Stimulated activated CD4-positive, alpha-beta T cell treated with anti-CD3 and anti-CD28 coated beads, Interleukin-4, amount 100 ng/mL, for 48 hours (primary cell): Measurements from ENCODE around the gene SLC43A2.
"Not testable (repeated sequence)": the region's sequence is repeated elsewhere in the genome, so short reads cannot be mapped to it uniquely, and the experiment has no call there.

ENCODE experiments used
- DNase-seq, 2 donors: peaks; one replicate each; pipeline ENCODE4 v3.0.0-alpha.2; 2020; ENCODE audit warnings: low read depth in 2 of 2

The SLC43A2 gene

DNA sequence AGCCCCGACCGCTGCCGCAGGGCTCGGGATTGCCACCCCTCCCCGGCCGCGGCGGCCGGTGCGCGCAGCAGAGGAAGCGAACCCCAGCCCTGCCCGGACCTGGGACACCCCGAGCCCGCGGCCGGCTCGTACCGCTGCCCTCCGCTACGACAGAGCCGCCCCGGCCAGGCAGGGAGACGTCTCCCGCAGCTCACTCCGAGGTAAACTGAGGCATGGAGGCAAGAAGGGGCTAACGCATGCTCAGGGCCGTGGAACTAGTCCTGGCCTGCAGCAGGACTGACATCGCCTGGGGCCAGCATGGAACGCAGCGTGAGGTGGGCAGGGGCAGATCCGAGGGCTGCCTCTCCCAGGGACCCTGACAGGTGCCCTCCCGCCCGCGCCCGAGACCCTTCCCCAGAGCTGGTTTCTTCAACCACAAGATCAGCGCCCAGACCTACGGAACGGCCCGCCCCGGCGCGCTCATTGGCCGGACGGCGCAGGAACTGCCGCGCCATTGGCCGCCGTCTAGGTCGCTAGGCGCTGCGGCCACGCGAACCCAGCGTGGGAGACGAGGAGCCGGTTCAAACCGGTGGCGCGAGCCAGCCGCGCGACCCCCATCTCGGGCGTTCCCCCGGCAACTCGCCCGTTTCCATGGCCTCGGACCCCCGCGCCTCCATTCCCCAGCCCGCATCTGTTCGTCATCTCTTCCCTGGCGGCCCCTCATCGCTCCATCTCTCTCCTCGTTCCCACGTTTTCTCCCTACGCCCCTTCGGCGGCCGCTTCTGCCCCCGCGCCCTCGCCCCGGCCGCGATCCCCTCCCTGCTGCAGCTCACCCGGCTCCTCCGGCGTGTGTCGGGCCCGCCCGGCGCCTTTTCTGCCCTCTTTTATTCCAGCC, at the start of gene SLC43A2:
Gene SLC43A2 (minus strand): TSS at position 853 of the 874 bp plus-strand sequence. CDS start 960 bp downstream, outside the sequence.
- peak; percentile 69 to 73 for DNase-seq

DNA sequence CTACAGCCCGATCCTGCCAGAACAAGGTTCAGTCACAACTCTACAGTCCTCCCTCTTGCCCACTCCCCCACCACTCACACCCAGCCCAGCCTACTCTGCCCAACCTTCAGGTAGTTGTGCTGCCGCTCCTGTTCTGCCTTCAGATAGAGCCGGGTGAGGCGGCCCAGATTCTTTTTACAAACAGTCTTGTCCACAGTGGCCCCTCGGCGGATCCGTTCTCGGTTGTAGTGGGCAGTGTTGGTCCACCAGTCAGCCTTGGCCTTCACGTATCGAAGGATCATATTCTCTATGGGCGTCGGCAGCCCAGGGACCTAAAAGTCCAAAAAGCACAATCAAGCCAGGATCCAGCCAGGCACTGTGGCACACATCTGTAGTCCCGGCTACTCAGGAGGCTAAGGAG, 47.8 kb upstream of the SLC43A2 start:
- no peak for DNase-seq

DNA sequence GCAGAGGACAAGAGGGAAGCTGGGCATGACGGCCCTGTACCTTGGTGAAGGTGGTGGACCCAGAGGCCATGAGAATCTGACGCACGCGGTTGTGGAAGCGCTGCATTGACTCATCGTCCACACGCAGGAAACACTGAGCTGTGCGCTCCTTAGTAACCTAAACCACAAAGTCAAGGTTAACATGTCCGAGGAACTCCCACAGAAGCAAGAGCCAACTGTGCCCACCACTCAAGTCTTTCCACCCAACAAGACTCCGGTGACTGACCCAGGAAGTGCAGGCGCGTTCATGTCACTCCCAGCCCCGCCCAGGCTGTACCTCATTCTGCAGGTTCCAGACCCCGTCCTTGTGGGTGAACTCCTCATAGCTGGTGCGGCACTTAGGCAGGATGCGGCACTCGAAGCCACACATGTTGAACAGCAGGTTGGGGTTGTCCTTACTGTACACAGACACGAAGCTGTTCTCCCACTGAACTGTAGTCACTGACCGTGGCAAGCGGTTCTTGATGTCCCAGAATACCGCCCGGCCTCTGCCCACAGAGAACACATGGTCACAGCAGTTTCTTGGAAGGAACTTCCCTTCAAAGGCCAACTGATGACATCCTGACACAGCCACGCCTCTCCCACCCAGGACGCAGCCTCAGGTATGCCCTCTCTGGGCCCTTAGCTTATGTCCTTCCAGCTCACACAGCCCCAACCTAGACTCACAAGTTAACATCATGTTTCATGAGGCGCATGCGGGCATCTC, 44.6 kb upstream of the SLC43A2 start:
- no peak for DNase-seq

DNA sequence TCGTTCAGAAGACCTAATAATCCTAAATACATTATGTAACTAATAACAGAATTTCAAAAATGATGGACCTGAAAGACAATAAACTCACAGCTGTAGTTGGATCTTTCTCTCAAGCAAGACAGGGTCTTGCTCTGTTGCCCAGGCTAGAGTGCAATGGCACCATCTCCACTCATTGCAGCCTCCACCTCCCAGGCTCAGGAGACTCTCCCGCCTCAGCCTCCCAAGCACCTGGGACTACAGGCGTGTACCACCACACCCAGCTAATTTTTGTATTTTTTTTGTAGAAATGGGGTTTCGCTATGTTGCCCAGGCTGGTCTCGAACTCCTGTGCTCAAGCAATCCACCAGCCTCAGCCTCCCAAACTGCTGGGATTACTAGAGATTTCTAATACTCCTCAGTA, 35.3 kb upstream of the SLC43A2 start:
- not testable (repeated sequence) for DNase-seq

DNA sequence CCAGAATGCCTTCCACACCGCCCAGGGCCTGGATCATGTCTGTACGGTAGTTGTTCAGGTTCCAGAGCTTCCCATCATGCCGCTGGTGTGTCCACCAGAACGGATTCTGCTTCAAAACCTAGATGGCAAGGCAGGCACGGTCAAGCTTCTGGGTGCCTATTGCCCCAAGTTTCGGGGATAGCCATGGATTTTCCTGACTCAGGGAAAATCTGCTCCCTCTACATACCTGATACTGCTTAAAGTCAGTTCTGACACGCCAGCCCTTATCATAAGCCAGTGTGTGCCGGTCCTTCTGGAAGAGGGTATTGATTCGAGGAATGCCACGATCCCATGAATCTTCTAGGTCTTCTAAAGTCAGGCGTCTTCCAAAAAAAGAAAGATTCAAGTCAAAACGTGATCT, 32.4 kb upstream of the SLC43A2 start:
- DNase-seq = no peak

DNA sequence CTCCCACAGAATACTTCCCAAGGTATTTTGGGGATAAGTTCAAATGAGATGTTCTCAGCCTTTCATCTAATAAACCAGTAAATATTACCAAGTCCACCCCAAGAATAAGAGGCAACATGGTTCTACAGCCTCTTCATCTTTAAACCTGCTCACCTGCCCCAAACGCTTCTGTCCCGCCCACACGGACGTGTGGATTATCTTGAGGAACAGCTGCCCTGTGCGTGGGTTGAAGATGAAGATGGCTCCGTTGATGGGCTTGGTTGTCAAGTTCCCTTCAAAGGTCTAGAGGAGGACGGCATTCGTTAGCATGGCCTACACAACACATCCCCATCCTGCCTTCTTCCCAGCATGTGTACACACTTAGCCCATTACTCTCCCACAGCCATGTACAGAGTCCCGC, 29.5 kb upstream of the SLC43A2 start:
- no peak for DNase-seq

DNA sequence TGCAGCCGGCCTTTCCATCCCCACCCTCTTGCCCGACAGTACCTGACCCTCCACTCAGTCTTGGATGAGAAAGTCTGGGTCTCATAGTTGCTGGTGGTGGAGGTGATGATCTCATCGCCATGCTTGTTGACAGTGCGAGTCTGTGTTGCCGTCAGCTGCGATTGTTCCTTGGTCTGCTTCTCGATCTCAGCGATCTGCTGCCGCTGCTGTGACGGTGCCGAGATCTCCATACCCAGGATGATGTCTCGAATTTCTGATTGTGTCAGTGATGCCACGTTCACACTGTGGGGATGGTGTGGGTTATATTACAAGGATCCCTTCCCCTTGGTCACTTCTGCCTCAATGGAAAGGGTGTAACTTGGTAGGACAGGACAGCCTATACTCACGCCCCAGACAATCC, 25.1 kb upstream of the SLC43A2 start:
- no peak for DNase-seq

DNA sequence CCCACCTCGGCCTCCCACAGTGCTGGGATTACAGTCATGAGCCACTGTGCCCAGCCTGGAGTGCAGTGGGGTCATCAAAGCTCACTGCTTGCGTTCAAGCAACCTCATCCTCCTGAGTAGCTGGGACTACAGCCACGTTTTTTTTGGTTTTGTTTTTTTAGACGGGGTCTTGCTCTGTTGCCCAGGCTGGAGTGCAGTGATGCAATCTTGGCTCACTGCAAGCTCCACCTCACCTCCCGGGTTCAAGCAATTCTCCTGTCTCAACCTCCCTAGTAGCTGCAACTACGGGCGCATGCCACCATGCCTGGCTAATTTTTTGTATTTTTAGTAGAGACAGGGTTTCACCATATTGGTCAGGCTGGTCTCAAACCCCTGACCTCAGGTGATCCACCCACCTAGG, 24.2 kb upstream of the SLC43A2 start:
- DNase-seq = not testable (repeated sequence)

DNA sequence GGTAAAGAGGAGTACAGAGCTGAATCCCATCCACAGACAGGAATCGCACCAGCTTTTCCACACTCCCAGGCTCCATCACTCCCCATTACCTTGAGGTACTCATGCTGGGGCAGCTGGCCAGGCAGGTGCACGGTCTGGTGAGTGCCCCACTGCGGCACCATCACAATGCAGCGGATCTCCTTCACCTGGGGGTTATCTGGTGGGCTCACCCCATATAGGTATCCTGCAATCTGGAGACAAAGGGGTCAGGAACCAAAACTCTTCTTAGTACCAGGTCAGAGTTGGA, 22.9 kb upstream of the SLC43A2 start:
- DNase-seq = no peak

DNA sequence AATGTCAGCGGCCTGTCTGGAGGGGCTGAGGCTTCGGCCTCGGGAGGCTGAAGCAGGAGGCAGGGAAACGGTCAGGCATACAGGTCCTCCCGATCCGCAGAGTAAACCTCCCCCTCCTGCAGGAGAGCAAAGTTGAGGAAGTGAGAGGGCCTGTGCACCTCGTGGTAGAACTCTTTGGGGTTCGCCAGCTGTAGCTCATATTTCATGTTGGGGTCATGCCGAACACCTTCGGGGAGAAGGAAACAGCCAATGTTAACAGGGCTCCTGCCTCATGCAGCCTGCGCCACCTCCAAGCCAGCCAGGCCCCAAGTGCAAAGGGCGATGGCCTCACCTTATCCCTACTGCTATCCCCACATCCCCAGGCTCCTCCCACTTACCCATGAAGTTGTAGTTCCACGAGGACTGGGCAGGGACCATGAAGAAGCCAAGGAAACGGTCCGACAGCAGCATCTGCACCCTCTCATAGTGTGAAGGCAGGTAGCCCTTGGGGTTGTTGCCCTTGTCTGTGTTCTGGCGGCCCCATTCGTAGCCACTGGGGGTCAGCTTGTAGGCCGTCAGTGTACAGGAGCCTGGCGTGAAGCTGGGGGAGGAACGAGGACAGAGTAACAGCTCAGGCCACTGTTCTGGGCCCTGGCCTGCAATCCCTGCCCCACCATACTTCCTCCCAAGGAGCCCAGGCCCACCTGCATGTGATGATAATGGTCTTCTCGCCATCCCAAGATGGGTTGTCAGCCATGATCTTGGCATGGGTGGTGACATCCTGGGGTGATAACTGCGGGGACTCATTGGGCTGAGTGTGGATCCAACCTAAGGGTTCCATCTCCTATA, 22.3 kb upstream of the SLC43A2 start:
- no peak for DNase-seq

DNA sequence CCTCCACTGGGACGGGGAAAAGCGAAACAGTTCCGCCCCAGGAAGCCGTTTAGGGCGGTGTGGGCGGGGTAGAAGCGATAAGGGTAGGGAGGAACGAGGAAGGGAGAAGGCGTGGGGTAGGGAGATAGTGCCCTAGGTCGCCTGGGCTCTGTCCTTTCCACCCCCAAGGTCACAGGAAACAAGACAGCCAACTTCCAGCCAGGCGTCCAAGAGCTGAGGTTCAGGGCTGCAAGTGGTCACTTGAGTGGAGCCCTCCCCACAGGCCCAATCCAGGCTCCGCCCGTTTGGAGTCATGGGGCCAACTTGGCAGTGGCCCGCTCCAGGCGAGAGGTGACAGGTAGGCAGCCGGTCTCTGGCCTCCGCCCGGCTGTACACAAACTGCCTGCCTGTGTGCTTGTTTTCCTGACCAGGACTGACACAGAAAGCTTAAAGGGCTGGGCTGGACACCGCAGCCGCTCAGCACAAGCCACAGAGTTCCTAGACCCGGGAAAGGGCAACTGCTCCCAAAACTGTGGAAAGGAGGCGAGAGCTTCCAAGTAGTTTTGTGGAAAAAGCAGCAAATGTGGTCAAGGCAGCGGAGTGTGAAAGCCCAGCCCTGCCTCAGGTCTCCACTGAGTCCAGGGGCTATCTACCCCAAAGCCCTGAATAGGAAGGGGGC, 21.3 kb upstream of the SLC43A2 start, which contains the start of gene RILP:
Gene RILP (minus strand): TSS at position 23 of the 658 bp plus-strand sequence. CDS start 62 bp downstream, outside the sequence.
- DNase-seq = no peak

DNA sequence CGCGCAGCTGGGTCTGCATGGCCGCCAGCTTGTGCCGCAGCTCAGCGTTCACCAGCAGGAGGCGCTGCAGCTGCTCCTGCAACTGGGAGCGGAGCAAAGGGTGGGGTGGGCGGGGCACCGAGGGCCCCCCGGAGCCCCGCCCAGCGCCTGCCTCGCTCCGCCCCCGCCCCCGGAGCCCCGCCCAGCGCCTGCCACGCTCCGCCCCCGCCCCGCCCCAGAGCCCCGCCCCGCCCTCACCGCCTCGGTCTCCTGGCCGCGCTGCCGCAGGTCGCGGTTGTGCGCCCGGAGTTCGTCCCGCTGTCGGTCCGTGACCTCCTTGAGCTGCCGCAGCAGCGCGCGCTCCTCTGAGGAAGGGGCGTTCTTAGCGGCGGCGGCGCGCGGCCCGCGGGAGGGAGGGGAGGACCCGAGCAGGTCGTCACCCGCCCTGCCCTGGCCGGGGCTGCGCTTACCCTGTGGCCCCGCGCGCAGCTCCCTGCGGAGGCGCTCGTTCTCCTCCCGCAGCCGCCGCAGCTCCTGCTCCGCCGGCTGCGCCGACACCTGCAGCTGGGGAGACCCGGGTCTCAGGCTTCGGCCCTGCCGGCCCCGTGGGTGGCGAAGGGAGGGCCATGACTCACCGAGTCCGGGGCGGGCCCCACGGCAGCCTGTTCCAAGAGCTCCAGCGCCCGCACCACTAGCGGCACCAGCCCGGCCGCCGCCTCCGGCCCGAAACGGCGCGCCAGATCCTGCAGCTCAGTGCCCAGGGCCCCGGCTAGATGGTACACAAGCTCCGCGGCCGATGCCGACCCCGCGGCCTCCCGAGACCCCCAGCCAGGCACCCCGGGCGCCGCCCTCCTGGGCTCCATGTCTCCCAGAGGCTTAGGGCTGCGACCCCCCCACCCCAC, 20.6 kb upstream of the SLC43A2 start:
- peak; percentile 91 to 92 for DNase-seq

DNA sequence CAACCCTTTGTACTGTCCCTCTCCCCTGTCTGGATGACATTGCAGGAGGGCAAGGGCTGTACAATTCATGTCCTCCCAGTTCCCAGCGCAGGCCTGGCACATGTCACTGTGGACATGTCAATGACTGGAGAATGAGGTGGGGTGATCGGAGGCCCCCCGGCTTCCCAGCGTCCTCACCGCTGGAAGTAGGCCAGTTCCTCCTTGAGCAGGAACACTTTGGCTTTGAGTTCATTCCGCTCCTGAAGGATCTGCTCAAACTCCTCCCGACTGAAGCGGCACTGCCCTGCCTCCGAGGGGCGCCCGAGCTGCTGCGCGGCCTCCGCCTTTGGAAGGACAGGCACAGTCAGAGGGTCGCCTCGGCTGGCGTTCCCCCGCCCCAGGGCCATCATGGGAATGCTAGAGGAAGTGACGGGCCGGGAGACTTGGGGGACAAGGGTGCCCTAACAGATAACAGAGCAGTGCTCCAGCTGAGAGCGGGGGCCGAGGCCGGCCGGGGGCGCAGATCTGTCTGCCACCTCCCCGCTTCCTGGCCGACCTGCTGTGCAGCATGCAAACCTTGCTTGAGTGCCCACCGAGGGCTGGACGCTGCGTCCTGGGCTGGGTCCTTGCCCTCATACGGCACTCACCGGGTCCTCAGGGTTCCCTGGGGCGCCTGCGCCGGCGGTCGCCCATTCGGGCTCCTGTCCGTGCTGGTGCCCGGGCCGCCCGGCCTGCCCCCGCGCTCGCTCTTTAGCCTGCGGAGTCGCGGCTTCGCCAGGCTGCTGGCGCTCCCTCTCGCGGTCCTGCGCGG, 19.7 kb upstream of the SLC43A2 start:
- no peak for DNase-seq

DNA sequence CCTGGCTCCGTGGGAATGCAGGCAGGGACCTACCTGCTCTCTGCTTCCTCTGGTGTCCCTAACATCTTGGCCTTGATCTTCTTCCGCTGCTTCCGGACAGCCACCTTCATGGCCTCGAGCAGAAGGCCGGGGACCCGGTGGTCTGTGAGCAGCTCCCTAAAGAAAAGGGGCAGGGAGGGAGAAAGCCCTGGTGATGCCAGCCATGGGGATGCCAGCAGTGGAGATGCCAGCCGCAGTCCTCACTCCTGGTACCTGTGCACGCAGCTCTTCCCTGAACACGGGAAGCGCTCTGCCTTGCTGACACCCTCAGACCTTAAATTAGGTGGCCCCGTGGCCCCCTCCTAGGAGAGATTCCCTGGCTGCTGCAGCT, 19.2 kb upstream of the SLC43A2 start:
- no peak for DNase-seq

DNA sequence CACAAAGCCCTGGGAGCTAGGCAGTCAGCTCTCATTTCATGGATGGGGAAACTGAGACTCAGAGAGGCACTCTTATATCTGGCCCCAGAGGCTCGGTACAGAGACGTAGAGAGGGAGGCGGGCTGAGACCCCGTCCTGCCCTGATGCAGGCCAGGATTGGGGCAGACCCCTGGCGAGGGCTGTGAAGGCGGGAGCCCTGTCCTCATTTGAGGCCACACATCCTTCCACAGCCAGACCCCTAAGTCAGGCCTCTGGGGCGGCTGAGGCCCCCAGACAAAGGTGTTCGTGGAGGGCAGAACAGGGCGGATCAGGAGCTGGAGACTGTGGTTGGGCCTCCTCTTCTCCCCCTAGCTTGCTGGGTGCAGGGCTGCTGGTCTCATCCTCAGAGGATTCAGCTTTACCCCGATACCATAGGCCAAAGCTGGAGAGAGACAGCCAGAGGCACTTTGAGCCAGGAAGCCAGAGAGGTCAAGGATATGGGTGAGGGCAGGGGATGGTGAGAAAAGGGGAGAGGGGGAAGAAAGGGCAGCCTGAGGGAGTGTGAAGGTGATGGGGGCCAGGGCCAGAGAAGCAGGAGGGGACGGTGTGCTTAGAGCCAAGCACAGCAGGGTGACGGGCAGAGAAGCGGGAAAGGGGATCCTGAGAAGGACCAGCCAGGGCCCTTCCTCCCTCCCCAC, 17.7 kb upstream of the SLC43A2 start:
- DNase-seq = no peak

DNA sequence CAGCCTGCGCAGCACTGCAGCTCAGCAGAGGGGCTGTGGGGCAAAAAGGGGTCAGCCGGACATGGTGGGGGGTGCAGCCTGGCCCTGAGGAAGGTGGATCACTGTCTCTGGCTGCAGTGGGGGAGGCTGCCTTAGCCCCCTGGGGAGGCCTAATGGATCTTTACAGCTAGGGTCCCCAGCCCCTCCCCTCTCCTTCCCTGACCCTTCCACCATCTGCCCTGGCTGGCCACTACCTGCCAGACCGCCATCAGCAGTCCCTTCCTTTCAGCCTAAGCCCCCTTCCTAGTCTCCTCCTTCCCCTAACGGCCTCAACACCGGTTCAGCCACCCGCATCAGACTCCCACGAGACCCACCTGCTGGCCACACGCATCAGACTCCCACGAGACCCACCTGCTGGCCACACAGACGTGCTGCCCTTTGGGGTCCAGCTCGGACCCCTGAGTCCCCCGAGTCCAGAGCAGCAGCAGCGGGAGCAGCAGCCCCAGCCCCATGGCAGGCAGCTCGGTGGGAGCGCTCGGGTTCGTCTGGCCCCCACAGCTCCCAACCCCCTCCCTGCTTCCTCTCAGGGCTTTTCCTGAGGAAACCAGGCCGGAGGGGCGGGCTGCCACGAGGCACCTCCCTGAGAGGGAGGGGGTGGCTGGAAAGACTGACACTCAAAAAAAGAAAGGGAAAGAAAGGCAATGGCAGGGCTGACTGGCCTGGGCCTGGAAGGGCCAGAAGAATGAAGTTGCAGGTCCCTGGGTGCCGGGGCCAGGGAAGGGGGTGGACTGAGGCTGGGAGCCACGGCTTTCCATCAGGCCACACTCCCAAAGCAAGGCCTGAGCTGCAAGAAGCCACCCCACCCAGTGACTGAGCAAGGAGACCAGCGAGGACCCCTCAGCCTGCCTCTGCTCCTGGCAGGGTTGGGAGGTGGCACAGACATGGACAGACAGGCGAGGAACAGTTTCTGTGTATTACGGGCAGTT, 16.9 kb upstream of the SLC43A2 start, which contains the start of gene SCARF1:
Gene SCARF1 (minus strand): TSS at position 526 of the 965 bp plus-strand sequence. CDS start 35 bp downstream, at position 491.
- DNase-seq = no peak

DNA sequence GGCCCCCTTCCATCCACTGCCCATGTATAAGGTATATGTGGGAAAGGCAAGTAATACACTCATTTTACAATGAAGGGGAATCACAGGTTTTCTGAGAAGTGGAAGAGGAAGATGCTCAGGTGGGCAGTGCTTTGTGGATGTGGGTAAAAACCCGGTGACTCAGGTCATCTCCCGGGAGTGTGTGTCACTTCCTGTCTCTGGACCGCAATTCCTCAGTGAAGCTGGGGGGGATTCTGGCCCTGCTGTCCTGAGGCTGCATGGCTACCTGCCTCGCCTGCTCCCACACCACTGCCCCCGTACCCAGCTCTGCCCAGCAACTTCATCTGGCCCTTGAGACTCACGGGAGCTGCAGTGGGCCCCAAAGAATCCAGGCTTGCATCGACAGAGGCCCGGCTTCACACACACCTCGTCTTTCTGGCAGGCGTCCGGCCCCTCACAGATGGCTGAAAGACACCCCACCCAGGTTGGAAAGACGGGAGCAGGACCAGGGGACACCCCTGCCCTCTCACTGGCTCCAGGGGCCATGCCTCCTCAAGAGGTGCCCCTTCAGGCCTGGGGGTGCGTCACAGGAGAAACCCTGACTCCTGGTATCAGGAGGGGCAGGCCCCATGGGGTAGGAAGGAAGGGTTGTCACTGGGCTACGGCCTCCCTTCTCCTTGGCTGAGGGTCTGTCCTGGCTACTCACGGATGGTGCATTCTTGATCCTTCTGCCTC, 16.0 kb upstream of the SLC43A2 start:
- DNase-seq = peak in 1 of 2 donors; percentile 43
